Peyer's patch (tissue), 4 donors: ENCODE measurements around the gene LAPTM5. TPM values are rescaled to one million over a fixed set of nuclear protein-coding genes. Genes with fewer than 3 reads are reported as not detected.

Source experiments
- DNase-seq, 3 donors: peaks; one replicate each; pipeline ENCODE4 v3.0.0-alpha.2; 2017 to 2019
- H3K27ac ChIP-seq, 4 donors: fragments of 200-600 bp; sonication (generic); one replicate each; pipeline ENCODE4 v1.5.1; 2016 to 2019
- H3K27me3 ChIP-seq, 2 donors: fragments of 200-600 bp; sonication (generic); one replicate each; pipeline ENCODE4 v1.5.1; 2019
- H3K36me3 ChIP-seq, 3 donors: fragments of 200-600 bp; sonication (generic); one replicate each; pipeline ENCODE4 v1.5.1; 2016 to 2019
- H3K4me1 ChIP-seq, 4 donors: fragments of 200-600 bp; sonication (generic); one replicate each; pipeline ENCODE4 v1.5.1; 2016 to 2019
- H3K4me3 ChIP-seq, 4 donors: fragments of 200-600 bp; sonication (generic); 1 replicate in 3 of 4; 2 replicates in 1 of 4; pipeline ENCODE4 v1.5.1; 2016 to 2019; ENCODE audit warnings: mild to moderate bottlenecking in 1 of 4
- H3K9me3 ChIP-seq, 4 donors: fragments of 200-600 bp; sonication (generic); one replicate each; pipeline ENCODE4 v1.5.1; 2016 to 2019; ENCODE audit warnings: mild to moderate bottlenecking in 1 of 4
- CTCF ChIP-seq, 6 experiments: fragments of 450-650 bp in 4 of 6; fragments of 200-600 bp in 2 of 6; sonication (generic) in 1 of 6; IDR thresholded peaks; one replicate each; pipeline ENCODE4 v1.5.1; 2017 to 2019; ENCODE audit warnings: antibody characterized with exemption in 6 of 6, mild to moderate bottlenecking in 3 of 6, moderate library complexity in 1 of 6
- POLR2A ChIP-seq, 2 donors: fragments of 450-650 bp; IDR thresholded peaks; one replicate each; pipeline ENCODE4 v1.5.1; 2017; ENCODE audit warnings: antibody characterized with exemption in 2 of 2, mild to moderate bottlenecking in 2 of 2, moderate library complexity in 2 of 2
- small RNA-seq, 2 donors: library from RNA; depleted of rRNA; stranded (forward); fragments of <200 nt; gene quantifications; one replicate each; pipeline ENCODE3, GENCODE V24; 2016
- total RNA-seq, 4 donors: library from RNA; depleted of rRNA; stranded (reverse); fragments of >200 nt; gene quantifications; one replicate each; pipeline ENCODE4 v1.1.0, GENCODE V29; 2016

LAPTM5 gene
- total RNA-seq, 4 donors from 2014 or later = 10.3 to 77.6 (median 18.3) TPM

GRCh38 chr1:30683699-30684098 is 73.9 kb downstream of the LAPTM5 start:
- H3K36me3 ChIP-seq = no peaks in the 10 kb centered on the region
- DNase-seq = peak in 1 of 3 donors; percentile 5
- H3K4me3 ChIP-seq = no peak overlapping the region

More at GRCh38 chr1:30683699-30684098, 73.9 kb downstream of the LAPTM5 start:
- peaks cover 0 to 7% (median 0%) of the 10 kb centered on the region in 4 donors for H3K4me1 ChIP-seq
- TF ChIP-seq CTCF (IDR thresholded peaks at IDR 0.05) (no peak), POLR2A (IDR thresholded peaks at IDR 0.05) (no peak)
- H3K9me3 ChIP-seq = peaks cover 0 to 12% (median 0%) of the 10 kb centered on the region in 4 donors
- H3K27me3 ChIP-seq = peaks cover 0 to 9% of the 10 kb centered on the region in 2 donors
- H3K27ac ChIP-seq = no peak overlapping the region

Small RNAs within 50 kb of the gene (small RNA-seq; reads per million reads assigned to genes)
- 0 reads per million in 2 donors for gene MIR4420

Other genes starting within 250 kb of the LAPTM5 start
- not detected for gene MATN1, start 34.2 kb downstream of the LAPTM5 start, total RNA-seq
- gene SDC3, start 151.0 kb upstream of the LAPTM5 start, total RNA-seq = 10 to 100 TPM in 1 of 4 donors, 1 to 10 TPM in 3; 4.6 to 12.4 (median 8.9) TPM